ENCODE measurements around the gene RNPEPL1. TPM values are rescaled to one million over a fixed set of nuclear protein-coding genes. Genes with fewer than 3 reads are reported as not detected.

The RNPEPL1 gene
- total and polyA plus RNA-seq, 8 donors: 20.9 to 99.2 (median 27.8) TPM

- Histone ChIP-seq H3K9me3 (no peaks in the 10 kb centered on the region), H3K4me3 (no peak overlapping the region), H3K36me3 (peaks cover 0 to 43% of the 10 kb centered on the region in 2 donors), H3K27ac (peak overlapping the region; percentile 83 to 85), H3K27me3 (no peaks in the 10 kb centered on the region), H3K4me1 (peaks cover 20 to 52% of the 10 kb centered on the region in 2 donors)
- intact Hi-C loops (cut with DNase I): no loop called here
- ATAC-seq (no peak), DNase-seq (peak in 1 of 4 donors; percentile 66)
- TF ChIP-seq CTCF (IDR thresholded peaks at IDR 0.05): no peak
These were observed 10.9 kb downstream of the RNPEPL1 start for GRCh38 chr2:240579071-240579762.

GRCh38 chr2:240579771-240580614, 11.7 kb downstream of the RNPEPL1 start:
- Histone ChIP-seq H3K27ac (peak overlapping the region; percentile 83 to 85), H3K4me3 (no peak overlapping the region), H3K36me3 (peaks cover 0 to 35% of the 10 kb centered on the region in 2 donors), H3K9me3 (no peaks in the 10 kb centered on the region), H3K27me3 (no peaks in the 10 kb centered on the region), H3K4me1 (peaks cover 24 to 59% of the 10 kb centered on the region in 2 donors)
- peak in 2 of 4 donors; percentile 80 to 90 for DNase-seq
- peak; percentile 91 for ATAC-seq
- peak; percentile 26 to 45 for TF ChIP-seq CTCF (IDR thresholded peaks at IDR 0.05)
- intact Hi-C loops (cut with DNase I): no loop called here

- no peak overlapping the region for H3K27ac ChIP-seq
- peaks cover 31 to 67% of the 10 kb centered on the region in 2 donors for H3K4me1 ChIP-seq
- DNase-seq (no peak), ATAC-seq (no peak)
- H3K9me3 ChIP-seq: no peaks in the 10 kb centered on the region
- H3K36me3 ChIP-seq: peaks cover 0 to 17% of the 10 kb centered on the region in 2 donors
- intact Hi-C loops (cut with DNase I): no loop called here
- no peaks in the 10 kb centered on the region for H3K27me3 ChIP-seq
- no peak overlapping the region for H3K4me3 ChIP-seq
- no peak for TF ChIP-seq CTCF (IDR thresholded peaks at IDR 0.05)
These were observed 13.5 kb downstream of the RNPEPL1 start for GRCh38 chr2:240581811-240582210.

- H3K4me3 ChIP-seq: no peak overlapping the region
- peaks cover 0 to 8% of the 10 kb centered on the region in 2 donors for H3K36me3 ChIP-seq
- peaks cover 37 to 68% of the 10 kb centered on the region in 2 donors for H3K4me1 ChIP-seq
- H3K27ac ChIP-seq: no peak overlapping the region
- DNase-seq: no peak
- H3K9me3 ChIP-seq: no peaks in the 10 kb centered on the region
- no peak for ATAC-seq
- no peaks in the 10 kb centered on the region for H3K27me3 ChIP-seq
- intact Hi-C loops (cut with DNase I): no loop called here
- no peak for TF ChIP-seq CTCF (IDR thresholded peaks at IDR 0.05)
These were observed 14.5 kb downstream of the RNPEPL1 start for GRCh38 chr2:240582781-240583180.

- TF ChIP-seq CTCF (IDR thresholded peaks at IDR 0.05): no peak
- Histone ChIP-seq H3K4me1 (peaks cover 41 to 68% of the 10 kb centered on the region in 2 donors), H3K27ac (no peak overlapping the region), H3K27me3 (no peaks in the 10 kb centered on the region), H3K4me3 (no peak overlapping the region), H3K36me3 (no peaks in the 10 kb centered on the region), H3K9me3 (no peaks in the 10 kb centered on the region)
- DNase-seq (no peak), ATAC-seq (no peak)
- intact Hi-C loops (cut with DNase I): no loop called here
These were observed 15.5 kb downstream of the RNPEPL1 start for GRCh38 chr2:240583774-240584173.
